Measurements from ENCODE around the gene HEATR3. TPM values are rescaled to one million over a fixed set of nuclear protein-coding genes. Genes with fewer than 3 reads are reported as not detected.

The HEATR3 gene
- total RNA-seq, 2 donors from 2014 or later = 18.1 to 26.9 TPM

GRCh38 chr16:50024684-50025536, 40.9 kb upstream of the HEATR3 start, which contains the start of gene CNEP1R1:
CNEP1R1 (plus strand) TSS chr16:50025225; CDS start chr16:50025316, 91 bp downstream.
- peaks cover 7% of the 10 kb centered on the region for H3K36me3 ChIP-seq
- DNase-seq = peak; percentile 96
- intact Hi-C loops (cut with DNase I) = loop anchor here (2.0 to 10.0 kb wide), 6 partner anchors 37 to 337 kb away; partner anchors contain the start of gene TENT4B
- no peaks in the 10 kb centered on the region for H3K27me3 ChIP-seq
- H3K9ac ChIP-seq (ENCODE audit: low read depth in 2 of 2, low read length in 2 of 2) = peak within 1 kb of the TSS; percentile 85 to 94
- peak; percentile 99 for TF ChIP-seq CTCF (IDR thresholded peaks at IDR 0.05)
- peaks cover 7% of the 10 kb centered on the region for H3K4me1 ChIP-seq
- H3K9me3 ChIP-seq = no peaks in the 10 kb centered on the region
- peak within 1 kb of the TSS; percentile 81 for H3K27ac ChIP-seq
- H3K4me3 ChIP-seq = peak within 1 kb of the TSS; percentile 92

GRCh38 chr16:50025537-50025931, 40.2 kb upstream of the HEATR3 start:
- H3K4me1 ChIP-seq = peaks cover 7% of the 10 kb centered on the region
- TF ChIP-seq CTCF (IDR thresholded peaks at IDR 0.05) = no peak
- H3K4me3 ChIP-seq = peak overlapping the region; percentile 92
- H3K27me3 ChIP-seq = no peaks in the 10 kb centered on the region
- DNase-seq = peak; percentile 36
- H3K27ac ChIP-seq = peak overlapping the region; percentile 81
- no peaks in the 10 kb centered on the region for H3K9me3 ChIP-seq
- intact Hi-C loops (cut with DNase I) = loop anchor here (2.0 to 10.0 kb wide), 4 partner anchors 37 to 337 kb away; partner anchors contain the start of gene TENT4B
- peak overlapping the region; percentile 85 to 94 for H3K9ac ChIP-seq (ENCODE audit: low read depth in 2 of 2, low read length in 2 of 2)
- peaks cover 7% of the 10 kb centered on the region for H3K36me3 ChIP-seq

- no peaks in the 10 kb centered on the region for H3K9me3 ChIP-seq
- no peak for TF ChIP-seq CTCF (IDR thresholded peaks at IDR 0.05)
- H3K9ac ChIP-seq (ENCODE audit: low read depth in 2 of 2, low read length in 2 of 2) = no peak overlapping the region
- intact Hi-C loops (cut with DNase I) = loop anchor here (5.0 to 10.0 kb wide), 3 partner anchors 34 to 334 kb away; partner anchors contain the start of gene TENT4B
- no peaks in the 10 kb centered on the region for H3K27me3 ChIP-seq
- peaks cover 7% of the 10 kb centered on the region for H3K36me3 ChIP-seq
- DNase-seq = no peak
- H3K27ac ChIP-seq = no peak overlapping the region
- peaks cover 7% of the 10 kb centered on the region for H3K4me1 ChIP-seq
- no peak overlapping the region for H3K4me3 ChIP-seq
Measured at GRCh38 chr16:50027829-50028228, 37.9 kb upstream of the HEATR3 start.

- Histone ChIP-seq H3K4me3 (no peak overlapping the region), H3K9ac (ENCODE audit: low read depth in 2 of 2, low read length in 2 of 2) (no peak overlapping the region), H3K27ac (peak overlapping the region; percentile 43), H3K27me3 (no peaks in the 10 kb centered on the region), H3K4me1 (peaks cover 5% of the 10 kb centered on the region), H3K36me3 (no peaks in the 10 kb centered on the region), H3K9me3 (no peaks in the 10 kb centered on the region)
- no peak for TF ChIP-seq CTCF (IDR thresholded peaks at IDR 0.05)
- intact Hi-C loops (cut with DNase I) = no loop called here
- DNase-seq = peak; percentile 36
Measured at GRCh38 chr16:50035468-50035992, 30.2 kb upstream of the HEATR3 start.

- Histone ChIP-seq H3K4me1 (peaks cover 5% of the 10 kb centered on the region), H3K27me3 (no peaks in the 10 kb centered on the region), H3K27ac (no peak overlapping the region), H3K9ac (ENCODE audit: low read depth in 2 of 2, low read length in 2 of 2) (no peak overlapping the region), H3K9me3 (no peaks in the 10 kb centered on the region), H3K4me3 (no peak overlapping the region), H3K36me3 (no peaks in the 10 kb centered on the region)
- peak; percentile 32 for DNase-seq
- no peak for TF ChIP-seq CTCF (IDR thresholded peaks at IDR 0.05)
- intact Hi-C loops (cut with DNase I) = no loop called here
Measured at GRCh38 chr16:50036426-50036825, 29.3 kb upstream of the HEATR3 start.
